ENCODE data around the gene IPMK.

DNA sequence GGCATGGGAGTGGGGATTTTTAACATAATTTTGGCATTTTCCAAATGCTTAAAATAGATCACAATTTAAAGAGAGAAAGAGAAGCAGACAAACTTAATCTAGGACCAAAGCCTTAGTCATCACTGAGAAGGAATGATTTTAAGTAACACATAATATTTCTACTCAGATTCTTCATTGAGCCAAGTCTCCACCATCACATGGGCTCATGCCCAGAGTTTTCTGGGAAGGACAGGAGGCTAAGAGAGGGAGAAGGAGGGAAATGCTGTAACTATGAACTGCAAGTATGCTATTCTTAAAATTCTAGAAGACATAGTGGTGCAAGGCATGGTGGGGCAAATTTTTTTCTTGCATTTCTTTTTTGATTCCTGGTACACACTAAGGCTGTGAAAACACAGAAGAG is 43.3 kb upstream of the IPMK start:
- TF ChIP-seq, protein P1, sequence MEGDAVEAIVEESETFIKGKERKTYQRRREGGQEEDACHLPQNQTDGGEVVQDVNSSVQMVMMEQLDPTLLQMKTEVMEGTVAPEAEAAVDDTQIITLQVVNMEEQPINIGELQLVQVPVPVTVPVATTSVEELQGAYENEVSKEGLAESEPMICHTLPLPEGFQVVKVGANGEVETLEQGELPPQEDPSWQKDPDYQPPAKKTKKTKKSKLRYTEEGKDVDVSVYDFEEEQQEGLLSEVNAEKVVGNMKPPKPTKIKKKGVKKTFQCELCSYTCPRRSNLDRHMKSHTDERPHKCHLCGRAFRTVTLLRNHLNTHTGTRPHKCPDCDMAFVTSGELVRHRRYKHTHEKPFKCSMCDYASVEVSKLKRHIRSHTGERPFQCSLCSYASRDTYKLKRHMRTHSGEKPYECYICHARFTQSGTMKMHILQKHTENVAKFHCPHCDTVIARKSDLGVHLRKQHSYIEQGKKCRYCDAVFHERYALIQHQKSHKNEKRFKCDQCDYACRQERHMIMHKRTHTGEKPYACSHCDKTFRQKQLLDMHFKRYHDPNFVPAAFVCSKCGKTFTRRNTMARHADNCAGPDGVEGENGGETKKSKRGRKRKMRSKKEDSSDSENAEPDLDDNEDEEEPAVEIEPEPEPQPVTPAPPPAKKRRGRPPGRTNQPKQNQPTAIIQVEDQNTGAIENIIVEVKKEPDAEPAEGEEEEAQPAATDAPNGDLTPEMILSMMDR (conservative IDR thresholded peaks at IDR 0.05), result no peak
- TF ChIP-seq EZH2 (IDR thresholded peaks at IDR 0.05; ENCODE audit: low read depth), result no peak
